Upper lobe of left lung (tissue), 6 donors: Measurements from ENCODE around the gene MOCS2. TPM values are rescaled to one million over a fixed set of nuclear protein-coding genes. Genes with fewer than 3 reads are reported as not detected.

Experiments
- ATAC-seq, 2 donors: fragments of 200-7000 bp; cut with Tn5 transposase; one replicate each; pipeline ENCODE4 v1.9.1; 2022; ENCODE audit warnings: mild to moderate bottlenecking in 2 of 2, moderate library complexity in 2 of 2; ENCODE audit not compliant: low FRiP score in 2 of 2
- DNase-seq, 2 donors: peaks; one replicate each; pipeline ENCODE4 v3.0.0-alpha.2; 2019 to 2020
- H3K27ac ChIP-seq, 4 donors: fragments of 200-600 bp; sonication (generic); one replicate each; pipeline ENCODE4 v1.5.1; 2016 to 2019
- H3K27me3 ChIP-seq, 4 donors: fragments of 200-600 bp; sonication (generic); one replicate each; pipeline ENCODE4 v1.5.1; 2017 to 2019
- H3K36me3 ChIP-seq, 4 donors: fragments of 200-600 bp; sonication (generic); one replicate each; pipeline ENCODE4 v1.5.1; 2016 to 2019
- H3K4me1 ChIP-seq, 4 donors: fragments of 200-600 bp; sonication (generic); one replicate each; pipeline ENCODE4 v1.5.1; 2018 to 2019
- H3K4me3 ChIP-seq, 4 donors: fragments of 200-600 bp; sonication (generic); one replicate each; pipeline ENCODE4 v1.5.1; 2017 to 2019; ENCODE audit warnings: mild to moderate bottlenecking in 2 of 4, moderate library complexity in 1 of 4
- H3K9me3 ChIP-seq, 4 donors: fragments of 200-600 bp; sonication (generic); one replicate each; pipeline ENCODE4 v1.5.1; 2018 to 2019
- CTCF ChIP-seq, 6 experiments: fragments of 450-650 bp in 4 of 6; fragments of 200-600 bp in 2 of 6; sonication (generic) in 2 of 6; IDR thresholded peaks; one replicate each; pipeline ENCODE4 v1.5.1; 2016 to 2019; ENCODE audit warnings: antibody characterized with exemption in 6 of 6
- EP300 ChIP-seq, 4 donors: sonication (generic); formaldehyde crosslinking; IDR thresholded peaks; one replicate each; pipeline ENCODE4 v1.5.1; 2017; ENCODE audit warnings: antibody characterized with exemption in 4 of 4, control low read depth in 2 of 4
- POLR2A ChIP-seq, 4 donors: fragments of 450-650 bp; IDR thresholded peaks; one replicate each; pipeline ENCODE4 v1.5.1; 2016 to 2017; ENCODE audit warnings: antibody characterized with exemption in 4 of 4, mild to moderate bottlenecking in 2 of 4
- POLR2AphosphoS5 ChIP-seq, 2 donors: sonication (generic); formaldehyde crosslinking; IDR thresholded peaks; one replicate each; pipeline ENCODE4 v1.5.1; 2017; ENCODE audit warnings: antibody characterized with exemption in 2 of 2
- WGBS, 2 donors: methylation state at CpG; one replicate each; pipeline ENCODE4 v1.1.5; 2017 to 2018; 5-methylcytosine and 5-hydroxymethylcytosine counted together
- total RNA-seq, 6 donors: library from RNA; depleted of rRNA in 4 of 6; stranded (reverse); fragments of >200 nt in 4 of 6; gene quantifications; one replicate each; pipeline versions ENCODE4 v1.1.0 to v1.2.1, GENCODE V29; 2016 to 2021
- donor health status: DM: no; HTN: no; CAD: no; lungs with moderate emphysema.
- donor health status: DM: no; HTN: yes; CAD: no; lungs with severe emphysema.

MOCS2 gene
- total RNA-seq, 6 donors from 2014 or later = 21.5 to 65.7 (median 27.0) TPM

GRCh38 chr5:53063176-53063575 lies 46.4 kb downstream of the MOCS2 start:
- Histone ChIP-seq H3K27me3 (no peaks in the 10 kb centered on the region), H3K9me3 (no peaks in the 10 kb centered on the region), H3K4me1 (no peaks in the 10 kb centered on the region), H3K36me3 (peaks cover 0 to 54% (median under 1%) of the 10 kb centered on the region in 4 donors), H3K27ac (no peak overlapping the region), H3K4me3 (no peak overlapping the region)
- 64 to 69% methylated on average over 2 of the region's 2 CpGs for WGBS, 2 donors
- no peak for DNase-seq
- ATAC-seq = no peak
- TF ChIP-seq CTCF (IDR thresholded peaks at IDR 0.05) = no peak
- TF ChIP-seq EP300 (IDR thresholded peaks at IDR 0.05) = no peak
- no peak for TF ChIP-seq POLR2A (IDR thresholded peaks at IDR 0.05)
- TF ChIP-seq POLR2AphosphoS5 (IDR thresholded peaks at IDR 0.05) = no peak

- Histone ChIP-seq H3K36me3 (peaks cover 0 to 53% (median 1%) of the 10 kb centered on the region in 4 donors), H3K27ac (no peak overlapping the region), H3K9me3 (no peaks in the 10 kb centered on the region), H3K4me1 (no peaks in the 10 kb centered on the region), H3K4me3 (no peak overlapping the region), H3K27me3 (no peaks in the 10 kb centered on the region)
- TF ChIP-seq POLR2A (IDR thresholded peaks at IDR 0.05) (no peak), CTCF (IDR thresholded peaks at IDR 0.05) (no peak), POLR2AphosphoS5 (IDR thresholded peaks at IDR 0.05) (no peak), EP300 (IDR thresholded peaks at IDR 0.05) (no peak)
- DNase-seq = no peak
- ATAC-seq = no peak
- 85% methylated on average over 5 of the region's 5 CpGs for WGBS, 2 donors
Observed at GRCh38 chr5:53059281-53059680, 50.3 kb downstream of the MOCS2 start.

DNA sequence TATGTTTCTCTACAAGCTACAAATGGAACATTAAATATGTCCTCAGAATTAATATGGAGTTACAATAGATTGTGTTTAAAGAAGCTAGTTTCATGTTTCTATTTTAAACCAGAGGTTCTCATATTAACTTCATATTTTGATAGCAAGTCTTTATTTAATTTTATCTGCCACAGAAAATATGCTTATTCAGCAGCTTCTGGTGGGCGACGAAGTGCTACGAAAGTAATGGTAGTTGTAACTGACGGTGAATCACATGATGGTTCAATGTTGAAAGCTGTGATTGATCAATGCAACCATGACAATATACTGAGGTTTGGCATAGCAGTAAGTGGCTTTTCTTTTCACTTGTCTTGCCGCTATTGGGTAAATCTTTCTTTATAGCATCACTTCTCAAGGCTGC lies 54.2 kb downstream of the MOCS2 start:
- peaks cover 0 to 48% (median 1%) of the 10 kb centered on the region in 4 donors for H3K36me3 ChIP-seq
- TF ChIP-seq POLR2A (IDR thresholded peaks at IDR 0.05) = no peak
- TF ChIP-seq EP300 (IDR thresholded peaks at IDR 0.05) = no peak
- TF ChIP-seq CTCF (IDR thresholded peaks at IDR 0.05) = no peak
- no peak for TF ChIP-seq POLR2AphosphoS5 (IDR thresholded peaks at IDR 0.05)
- ATAC-seq = no peak

DNA sequence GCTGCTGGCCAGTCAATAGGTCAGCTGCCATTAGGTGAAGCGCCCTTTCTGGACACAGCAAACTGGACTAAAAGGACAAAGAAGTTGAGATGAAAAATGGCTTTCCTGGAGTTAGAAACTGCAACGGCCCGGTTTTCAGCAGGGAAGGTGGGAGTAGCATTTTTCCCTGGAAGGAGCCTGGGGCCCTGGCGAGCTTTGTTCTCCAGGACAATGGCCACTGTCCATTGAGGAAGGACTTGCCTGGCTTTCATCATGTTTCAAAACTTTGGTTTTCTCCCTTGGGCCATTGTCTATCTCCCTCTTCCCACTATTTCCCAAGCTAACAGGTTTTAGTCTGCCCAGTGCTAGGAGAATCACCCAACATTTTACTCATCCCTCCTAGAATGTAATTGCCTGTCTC lies 56.2 kb downstream of the MOCS2 start:
- Histone ChIP-seq H3K27ac (no peak overlapping the region), H3K4me3 (no peak overlapping the region), H3K4me1 (no peaks in the 10 kb centered on the region), H3K36me3 (peaks cover 0 to 29% (median 1%) of the 10 kb centered on the region in 4 donors), H3K9me3 (no peaks in the 10 kb centered on the region), H3K27me3 (no peaks in the 10 kb centered on the region)
- ATAC-seq = no peak
- no peak for DNase-seq
- WGBS, 2 donors = 88 to 90% methylated on average over 4 of the region's 4 CpGs
- no peak for TF ChIP-seq EP300 (IDR thresholded peaks at IDR 0.05)
- no peak for TF ChIP-seq POLR2AphosphoS5 (IDR thresholded peaks at IDR 0.05)
- no peak for TF ChIP-seq POLR2A (IDR thresholded peaks at IDR 0.05)
- TF ChIP-seq CTCF (IDR thresholded peaks at IDR 0.05) = no peak

More for the DNA sequence above, 54.2 kb downstream of the MOCS2 start:
- H3K4me3 ChIP-seq = no peak overlapping the region
- no peaks in the 10 kb centered on the region for H3K27me3 ChIP-seq
- no peak overlapping the region for H3K27ac ChIP-seq
- WGBS, 2 donors = 79 to 92% methylated on average over 5 of the region's 5 CpGs
- DNase-seq = no peak
- no peaks in the 10 kb centered on the region for H3K9me3 ChIP-seq
- no peaks in the 10 kb centered on the region for H3K4me1 ChIP-seq

GRCh38 chr5:53052499-53052898 lies 57.1 kb downstream of the MOCS2 start:
- whole genome bisulfite sequencing, 2 donors = 78 to 90% methylated on average over 2 of the region's 2 CpGs
- no peak for DNase-seq

More at GRCh38 chr5:53052499-53052898, 57.1 kb downstream of the MOCS2 start:
- Histone ChIP-seq H3K4me1 (no peaks in the 10 kb centered on the region), H3K36me3 (peaks cover 0 to 21% (median 0%) of the 10 kb centered on the region in 4 donors), H3K9me3 (no peaks in the 10 kb centered on the region), H3K27me3 (no peaks in the 10 kb centered on the region), H3K27ac (no peak overlapping the region), H3K4me3 (no peak overlapping the region)
- ATAC-seq = no peak
- no peak for TF ChIP-seq EP300 (IDR thresholded peaks at IDR 0.05)
- TF ChIP-seq POLR2AphosphoS5 (IDR thresholded peaks at IDR 0.05) = no peak
- TF ChIP-seq POLR2A (IDR thresholded peaks at IDR 0.05) = no peak
- TF ChIP-seq CTCF (IDR thresholded peaks at IDR 0.05) = no peak
